Esophagus squamous epithelium (tissue), 4 donors: ENCODE measurements around the gene SBNO2.

Experiments
- CTCF ChIP-seq, 6 experiments: fragments of 450-650 bp in 4 of 6; fragments of 200-600 bp in 2 of 6; sonication (generic) in 2 of 6; IDR thresholded peaks; one replicate each; pipeline ENCODE4 v1.5.1; 2016 to 2019; ENCODE audit warnings: antibody characterized with exemption in 6 of 6, mild to moderate bottlenecking in 4 of 6, moderate library complexity in 4 of 6
- POLR2A ChIP-seq, 4 donors: fragments of 450-650 bp; IDR thresholded peaks; one replicate each; pipeline ENCODE4 v1.6.1; 2017; ENCODE audit warnings: antibody characterized with exemption in 4 of 4, mild to moderate bottlenecking in 4 of 4, moderate library complexity in 3 of 4

GRCh38 chr19:1101337-1101698 lies 72.8 kb downstream of the SBNO2 start:
- TF ChIP-seq POLR2A (IDR thresholded peaks at IDR 0.05) (no peak), CTCF (IDR thresholded peaks at IDR 0.05) (no peak)
